ENCODE measurements around the gene NTSR1. TPM values are rescaled to one million over a fixed set of nuclear protein-coding genes. Genes with fewer than 3 reads are reported as not detected.

Gene NTSR1
- total and polyA plus RNA-seq, 2 donors (not counting 1 experiment from before 2014, with no cell fraction given) = not detected

- no peak overlapping the region for H3K4me3 Mint-ChIP-seq
- no peak for TF ChIP-seq CTCF (IDR thresholded peaks at IDR 0.05)
- no peak for TF ChIP-seq EZH2 (IDR thresholded peaks at IDR 0.05; ENCODE audit: borderline replicate concordance, insufficient read depth, low read depth, low read length, poor library complexity, severe bottlenecking)
- no peak overlapping the region for H3K4me2 ChIP-seq (replicated peaks; ENCODE audit: low read depth, low read length, poor library complexity, severe bottlenecking)
- POLR2A ChIA-PET = no interaction called here
- no peak overlapping the region for H2AFZ ChIP-seq (ENCODE audit: insufficient read depth, low read depth, low read length, poor library complexity, severe bottlenecking)
- no peaks in the 10 kb centered on the region for H3K4me1 ChIP-seq (ENCODE audit: control insufficient read depth in 2 of 2, insufficient read depth in 2 of 2, low read length in 2 of 2)
- CTCF ChIA-PET = no interaction called here
- H3K9me3 Mint-ChIP-seq (ENCODE audit: insufficient read depth) = no peaks in the 10 kb centered on the region
- H3K27ac Mint-ChIP-seq = no peak overlapping the region
- H3K4me3 ChIP-seq (ENCODE audit: control extremely low read depth in 1 of 5, extremely low read depth in 1 of 5, insufficient read depth in 1 of 5, low read depth in 2 of 5, low read length in 4 of 5) = no peak overlapping the region
- no peak overlapping the region for H3K9ac ChIP-seq (ENCODE audit: low read length)
- H3K36me3 ChIP-seq (replicated peaks in 1 of 2; ENCODE audit: control extremely low read depth in 1 of 2, control insufficient read depth in 1 of 2, extremely low read depth in 1 of 2, insufficient read depth in 2 of 2, low read length in 1 of 2) = no peaks in the 10 kb centered on the region
- ATAC-seq (ENCODE audit: low read depth) (no peak), DNase-seq (no peak)
- H3K27me3 Mint-ChIP-seq = peaks cover 6% of the 10 kb centered on the region
- H3K4me1 Mint-ChIP-seq = no peaks in the 10 kb centered on the region
- H3K79me2 ChIP-seq (ENCODE audit: control insufficient read depth, insufficient read depth, low read length) = no peaks in the 10 kb centered on the region
- no peaks in the 10 kb centered on the region for H4K20me1 ChIP-seq (ENCODE audit: control insufficient read depth, insufficient read depth, low read length, poor library complexity, severe bottlenecking)
- intact Hi-C loops (cut with micrococcal nuclease) = no loop called here
- 89% methylated on average over 8 of the region's 8 CpGs for WGBS (ENCODE audit: insufficient coverage)
- peaks cover 0 to 2% (median 0%) of the 10 kb centered on the region in 3 donors for H3K9me3 ChIP-seq (ENCODE audit: control extremely low read depth in 1 of 3, control insufficient read depth in 2 of 3, insufficient read depth in 1 of 3, low read length in 2 of 3)
- no peaks in the 10 kb centered on the region for H3K27me3 ChIP-seq (replicated peaks in 1 of 4; ENCODE audit: control extremely low read depth in 1 of 4, control insufficient read depth in 3 of 4, insufficient read depth in 4 of 4, low read length in 3 of 4)
- H3K27ac ChIP-seq (ENCODE audit: low read length in 2 of 2) = no peak overlapping the region
These were observed 59.6 kb downstream of the NTSR1 start for GRCh38 chr20:62768234-62768546.

DNA sequence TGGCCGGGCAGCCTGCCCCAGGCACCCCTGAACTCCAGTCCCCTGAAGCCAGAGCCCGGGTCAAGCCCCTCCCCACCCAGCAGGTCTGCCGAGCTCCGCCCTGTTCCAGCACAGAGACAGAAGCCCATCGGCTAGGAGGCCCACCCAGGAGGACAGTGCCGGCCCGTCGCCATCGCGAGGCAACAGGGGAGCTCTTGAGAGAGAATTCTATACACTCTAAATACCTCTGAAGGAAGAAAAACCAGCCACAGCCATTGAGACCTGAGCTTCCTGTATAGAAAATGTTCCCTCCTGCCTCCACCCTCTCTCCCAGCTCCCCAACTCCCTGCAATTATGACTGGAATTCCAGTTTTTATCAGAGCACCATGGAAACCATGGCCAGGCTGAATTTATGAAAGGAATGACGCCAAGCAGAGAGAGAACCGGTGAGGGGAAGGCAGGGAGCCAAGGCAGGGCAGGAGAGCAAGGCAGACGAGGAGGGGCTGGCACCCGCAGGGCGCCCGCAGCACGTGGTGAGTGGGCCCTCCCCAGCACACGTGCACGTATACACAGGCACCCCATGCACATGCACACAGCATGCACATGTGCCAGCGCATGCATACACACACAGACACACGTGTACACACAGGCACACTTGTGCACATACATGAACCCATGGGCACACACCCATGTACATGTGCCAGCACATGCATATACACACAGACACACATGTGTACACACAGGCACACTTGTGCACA is 60.1 kb downstream of the NTSR1 start:
- DNase-seq (no peak), ATAC-seq (ENCODE audit: low read depth) (no peak)
- H3K4me1 ChIP-seq (ENCODE audit: control insufficient read depth in 2 of 2, insufficient read depth in 2 of 2, low read length in 2 of 2) = no peaks in the 10 kb centered on the region
- H3K36me3 ChIP-seq (replicated peaks in 1 of 2; ENCODE audit: control extremely low read depth in 1 of 2, control insufficient read depth in 1 of 2, extremely low read depth in 1 of 2, insufficient read depth in 2 of 2, low read length in 1 of 2) = no peaks in the 10 kb centered on the region
- Mint-ChIP-seq H3K4me3 (no peak overlapping the region), H3K9me3 (ENCODE audit: insufficient read depth) (no peaks in the 10 kb centered on the region), H3K4me1 (no peaks in the 10 kb centered on the region), H3K27ac (no peak overlapping the region), H3K27me3 (peaks cover 6% of the 10 kb centered on the region)
- no peaks in the 10 kb centered on the region for H3K27me3 ChIP-seq (replicated peaks in 1 of 4; ENCODE audit: control extremely low read depth in 1 of 4, control insufficient read depth in 3 of 4, insufficient read depth in 4 of 4, low read length in 3 of 4)
- 83% methylated on average over 20 of the region's 21 CpGs for WGBS (ENCODE audit: insufficient coverage)
- no peak for TF ChIP-seq CTCF (IDR thresholded peaks at IDR 0.05)
- TF ChIP-seq EZH2 (IDR thresholded peaks at IDR 0.05; ENCODE audit: borderline replicate concordance, insufficient read depth, low read depth, low read length, poor library complexity, severe bottlenecking) = no peak
- no peaks in the 10 kb centered on the region for H3K79me2 ChIP-seq (ENCODE audit: control insufficient read depth, insufficient read depth, low read length)
- H3K27ac ChIP-seq (ENCODE audit: low read length in 2 of 2) = no peak overlapping the region
- intact Hi-C loops (cut with micrococcal nuclease) = no loop called here
- POLR2A ChIA-PET = no interaction called here
- no peak overlapping the region for H3K4me3 ChIP-seq (ENCODE audit: control extremely low read depth in 1 of 5, extremely low read depth in 1 of 5, insufficient read depth in 1 of 5, low read depth in 2 of 5, low read length in 4 of 5)
- H3K4me2 ChIP-seq (replicated peaks; ENCODE audit: low read depth, low read length, poor library complexity, severe bottlenecking) = no peak overlapping the region
- no peak overlapping the region for H3K9ac ChIP-seq (ENCODE audit: low read length)
- H4K20me1 ChIP-seq (ENCODE audit: control insufficient read depth, insufficient read depth, low read length, poor library complexity, severe bottlenecking) = no peaks in the 10 kb centered on the region
- H3K9me3 ChIP-seq (ENCODE audit: control extremely low read depth in 1 of 3, control insufficient read depth in 2 of 3, insufficient read depth in 1 of 3, low read length in 2 of 3) = peaks cover 0 to 2% (median 0%) of the 10 kb centered on the region in 3 donors
- no peak overlapping the region for H2AFZ ChIP-seq (ENCODE audit: insufficient read depth, low read depth, low read length, poor library complexity, severe bottlenecking)
- CTCF ChIA-PET = no interaction called here

Data from B cell (primary cell).